Central memory CD8-positive, alpha-beta T cell (primary cell): ENCODE data around the gene GABRR1.

ENCODE experiments used
- ATAC-seq: fragments of 150-1000 bp; cut with Tn5 transposase; replicated peaks from 2 replicates; pipeline ENCODE4 v1.10.0; 2022; ENCODE audit warnings: mild to moderate bottlenecking, moderate FRiP score, moderate number of reproducible peaks; ENCODE audit not compliant: poor library complexity, severe bottlenecking; ENCODE audit errors: extremely low read depth
- DNase-seq, 2 donors: peaks; one replicate each; pipeline ENCODE4 v3.0.0; 2021; ENCODE audit warnings: low spot score in 2 of 2
- H3K27ac Mint-ChIP-seq: one replicate; pipeline ENCODE4 v1.8.0; 2022; ENCODE audit warnings: low read depth, mild to moderate bottlenecking, moderate library complexity, mixed read lengths
- H3K27me3 Mint-ChIP-seq: one replicate; pipeline ENCODE4 v1.8.0; 2022; ENCODE audit warnings: mixed read lengths
- H3K36me3 Mint-ChIP-seq: one replicate; pipeline ENCODE4 v1.8.0; 2022; ENCODE audit warnings: mild to moderate bottlenecking, moderate library complexity, mixed read lengths; ENCODE audit not compliant: insufficient read depth
- H3K4me1 Mint-ChIP-seq: one replicate; pipeline ENCODE4 v1.8.0; 2022; ENCODE audit warnings: mixed read lengths
- H3K4me3 Mint-ChIP-seq: one replicate; pipeline ENCODE4 v1.8.0; 2022; ENCODE audit warnings: mild to moderate bottlenecking, moderate library complexity, mixed read lengths
- H3K9me3 Mint-ChIP-seq: one replicate; pipeline ENCODE4 v1.8.0; 2022; ENCODE audit warnings: mixed read lengths

GABRR1 gene

DNA sequence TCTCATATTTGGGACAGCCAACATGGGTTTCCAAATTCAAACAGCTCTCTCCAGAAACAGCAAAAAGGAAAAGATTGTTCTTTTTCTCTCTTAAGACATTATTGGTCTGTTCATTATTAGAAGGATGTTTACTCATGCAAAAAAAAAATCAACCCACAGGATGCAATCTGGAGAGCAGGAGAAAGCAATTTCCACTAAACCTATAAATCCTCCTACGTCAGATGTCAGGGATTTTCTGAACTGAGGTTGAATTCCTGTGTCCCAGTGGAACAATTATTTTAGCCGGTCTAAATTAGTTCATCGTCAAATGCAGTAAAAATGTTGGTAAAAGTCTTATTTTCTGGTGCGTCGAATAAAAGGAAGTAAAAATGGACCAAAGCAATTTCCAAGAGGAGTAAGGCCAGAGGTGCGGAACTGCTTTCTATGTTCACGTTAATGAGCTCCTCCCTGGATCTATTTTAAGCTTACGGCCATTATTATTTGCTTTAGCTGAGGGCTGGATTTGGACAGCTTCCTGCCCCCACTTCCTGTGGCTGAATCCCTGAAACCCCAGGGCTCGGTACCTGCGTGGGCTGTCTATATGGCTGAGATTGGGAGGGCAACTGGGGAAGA lies at the start of gene GABRR1:
TSS of gene GABRR1 (minus strand) at position 60 of the 612 bp plus-strand sequence. CDS start at position 24, 36 bp downstream.
- H3K27me3 Mint-ChIP-seq: peaks cover 23% of the 10 kb centered on the region
- no peak for ATAC-seq
- H3K9me3 Mint-ChIP-seq: no peaks in the 10 kb centered on the region
- DNase-seq: no peak
- H3K27ac Mint-ChIP-seq: no peak within 1 kb of the TSS
- no peaks in the 10 kb centered on the region for H3K36me3 Mint-ChIP-seq
- H3K4me1 Mint-ChIP-seq: no peaks in the 10 kb centered on the region
- no peak within 1 kb of the TSS for H3K4me3 Mint-ChIP-seq

DNA sequence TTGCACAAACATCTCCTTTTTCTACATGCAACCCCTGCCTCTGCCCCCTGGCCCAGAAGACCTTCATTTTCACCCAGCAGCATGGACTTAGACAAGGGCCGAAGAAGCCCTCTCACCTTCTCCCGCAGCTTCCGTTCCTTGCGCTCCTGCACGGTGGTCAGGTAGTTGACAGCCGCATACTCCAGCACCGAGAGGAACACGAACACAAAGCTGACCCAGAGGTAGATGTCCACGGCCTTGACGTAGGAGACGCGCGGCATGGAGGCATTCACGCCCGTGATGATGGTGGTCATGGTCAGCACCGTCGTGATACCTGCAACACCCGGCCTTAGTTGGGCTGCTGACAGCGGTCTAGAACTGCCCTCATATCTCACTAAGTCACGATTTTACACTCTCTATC lies 47.1 kb upstream of the GABRR1 start:
- H3K27me3 Mint-ChIP-seq: peaks cover 19% of the 10 kb centered on the region
- H3K4me1 Mint-ChIP-seq: no peaks in the 10 kb centered on the region
- no peaks in the 10 kb centered on the region for H3K9me3 Mint-ChIP-seq
- H3K27ac Mint-ChIP-seq: no peak overlapping the region
- H3K36me3 Mint-ChIP-seq: no peaks in the 10 kb centered on the region
- ATAC-seq (no peak), DNase-seq (no peak)
- no peak overlapping the region for H3K4me3 Mint-ChIP-seq

DNA sequence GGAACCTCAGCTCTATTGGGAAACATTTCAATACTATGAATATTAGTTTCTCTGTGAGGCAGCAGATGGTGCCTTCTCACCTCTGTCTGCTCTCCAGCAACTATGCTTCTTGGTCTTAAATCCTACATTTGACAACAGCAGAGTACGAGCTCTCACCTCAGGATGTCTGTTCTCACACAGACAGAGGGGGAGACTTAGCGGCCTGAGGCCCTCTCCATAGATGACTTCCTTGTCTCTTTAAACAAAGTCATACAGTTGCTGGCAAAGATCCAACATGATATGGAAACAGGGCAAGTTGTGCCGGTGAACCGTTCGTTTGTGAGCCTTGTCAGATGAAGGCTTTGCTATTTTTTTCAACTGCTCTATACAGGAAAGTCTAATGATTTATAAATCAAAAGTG lies 43.7 kb upstream of the GABRR1 start:
- Mint-ChIP-seq H3K9me3 (no peaks in the 10 kb centered on the region), H3K27ac (no peak overlapping the region), H3K36me3 (no peaks in the 10 kb centered on the region), H3K27me3 (peaks cover 18% of the 10 kb centered on the region), H3K4me3 (no peak overlapping the region), H3K4me1 (no peaks in the 10 kb centered on the region)
- ATAC-seq: no peak
- no peak for DNase-seq

DNA sequence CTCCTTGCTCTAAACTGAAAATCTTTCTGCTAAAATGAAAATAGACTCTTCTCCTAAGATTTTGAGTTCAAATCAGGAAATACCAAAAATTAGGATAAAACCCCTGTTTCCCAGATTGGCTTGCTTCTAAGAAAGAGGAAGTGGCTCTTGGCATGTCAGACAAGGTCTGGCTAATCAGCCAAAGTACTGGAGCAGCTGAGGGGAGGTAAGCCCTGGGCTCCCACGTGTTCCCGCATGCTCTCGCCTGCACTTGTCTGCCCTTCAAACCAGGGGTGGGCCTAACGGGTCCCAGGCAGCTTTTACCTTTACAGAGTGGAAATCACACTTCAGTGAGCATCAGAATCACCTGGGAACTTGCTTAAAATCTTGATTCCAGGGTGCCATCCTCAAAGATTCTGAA lies 43.2 kb upstream of the GABRR1 start:
- ATAC-seq (no peak), DNase-seq (no peak)
- no peak overlapping the region for H3K27ac Mint-ChIP-seq
- no peaks in the 10 kb centered on the region for H3K36me3 Mint-ChIP-seq
- no peaks in the 10 kb centered on the region for H3K9me3 Mint-ChIP-seq
- H3K4me3 Mint-ChIP-seq: no peak overlapping the region
- peaks cover 13% of the 10 kb centered on the region for H3K27me3 Mint-ChIP-seq
- no peaks in the 10 kb centered on the region for H3K4me1 Mint-ChIP-seq

DNA sequence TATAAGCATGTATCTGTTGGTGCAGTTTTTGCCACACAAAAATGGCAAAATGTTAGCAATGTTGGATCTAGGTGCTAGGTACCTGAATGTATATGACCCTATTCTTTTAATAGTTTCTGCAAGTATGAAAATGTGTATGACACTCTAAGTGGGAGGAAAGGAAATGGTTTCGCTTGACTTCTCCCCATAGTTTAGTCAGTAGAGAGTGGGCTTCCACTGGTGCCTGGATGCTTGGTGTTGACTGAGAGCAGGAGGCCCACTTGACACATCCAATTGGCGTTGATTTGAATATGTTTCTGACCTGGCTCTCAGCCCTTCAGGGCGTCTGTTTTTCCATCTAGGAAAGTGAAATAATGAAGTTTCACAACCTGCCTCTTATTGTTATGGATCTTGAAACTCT lies 41.8 kb upstream of the GABRR1 start:
- Mint-ChIP-seq H3K4me3 (no peak overlapping the region), H3K27me3 (no peaks in the 10 kb centered on the region), H3K4me1 (no peaks in the 10 kb centered on the region), H3K9me3 (no peaks in the 10 kb centered on the region), H3K36me3 (no peaks in the 10 kb centered on the region), H3K27ac (no peak overlapping the region)
- DNase-seq (no peak), ATAC-seq (no peak)

DNA sequence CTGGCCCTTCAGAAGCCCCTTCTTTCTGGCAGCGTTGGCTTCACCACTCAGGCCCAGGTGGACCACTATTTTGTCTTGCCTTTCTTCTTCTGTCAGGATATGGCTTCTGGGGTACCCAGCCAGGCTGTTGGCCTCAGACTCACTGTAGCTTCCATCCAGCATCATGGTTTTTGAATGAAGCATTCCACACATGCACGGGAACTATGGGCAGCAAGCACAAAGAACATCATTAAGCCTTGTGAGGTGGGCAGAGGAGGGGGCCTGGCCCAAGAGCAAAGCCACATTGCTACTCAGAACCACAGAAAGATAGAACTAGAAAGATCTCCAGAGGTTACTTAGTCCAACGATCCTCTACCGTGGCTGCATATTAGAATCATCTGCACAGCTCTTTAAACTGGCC lies 40.6 kb upstream of the GABRR1 start:
- DNase-seq (no peak), ATAC-seq (no peak)
- no peak overlapping the region for H3K4me3 Mint-ChIP-seq
- no peak overlapping the region for H3K27ac Mint-ChIP-seq
- no peaks in the 10 kb centered on the region for H3K9me3 Mint-ChIP-seq
- H3K36me3 Mint-ChIP-seq: peaks cover 1% of the 10 kb centered on the region
- H3K4me1 Mint-ChIP-seq: no peaks in the 10 kb centered on the region
- no peaks in the 10 kb centered on the region for H3K27me3 Mint-ChIP-seq

DNA sequence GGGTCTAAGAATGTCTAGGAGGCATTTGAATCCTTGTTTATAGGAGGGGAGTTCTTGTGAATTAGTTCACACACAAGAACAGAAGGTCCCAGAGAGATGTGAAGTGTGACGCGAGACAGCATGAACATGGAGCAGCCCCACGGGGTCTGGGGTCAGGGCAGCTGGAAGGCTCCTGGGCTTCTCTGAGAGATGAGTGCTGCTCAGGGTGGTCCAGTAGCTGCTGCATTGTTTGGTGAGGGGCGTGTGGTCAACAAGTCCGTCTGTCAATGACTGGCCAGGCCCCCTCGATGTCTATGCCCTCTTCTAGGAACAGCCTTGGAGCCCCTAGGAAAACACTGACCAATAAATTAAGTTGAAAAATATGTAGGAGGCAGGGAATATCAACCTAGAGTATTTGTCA lies 40.2 kb upstream of the GABRR1 start:
- H3K9me3 Mint-ChIP-seq: no peaks in the 10 kb centered on the region
- H3K36me3 Mint-ChIP-seq: peaks cover 1% of the 10 kb centered on the region
- H3K27me3 Mint-ChIP-seq: no peaks in the 10 kb centered on the region
- no peaks in the 10 kb centered on the region for H3K4me1 Mint-ChIP-seq
- DNase-seq (no peak), ATAC-seq (no peak)
- H3K27ac Mint-ChIP-seq: no peak overlapping the region
- H3K4me3 Mint-ChIP-seq: no peak overlapping the region

DNA sequence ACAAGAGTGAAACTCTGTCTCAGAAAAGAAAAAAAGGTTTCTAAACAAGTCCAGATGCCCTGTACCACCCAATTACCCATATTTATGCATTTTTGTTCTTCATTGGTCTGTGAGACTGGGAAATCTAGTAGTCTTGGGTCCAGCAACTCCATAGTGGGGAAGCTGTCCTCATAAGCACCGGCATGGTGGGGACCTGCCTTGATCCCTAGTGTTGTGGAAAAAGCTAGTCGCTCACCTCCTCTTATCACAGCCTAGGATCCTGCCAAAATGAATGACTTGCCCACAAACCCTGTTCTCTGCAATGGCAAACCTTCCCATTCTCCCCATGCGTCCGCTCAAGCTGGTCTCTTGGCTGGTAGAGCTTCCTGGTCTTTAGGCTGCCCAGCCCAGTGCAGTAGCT lies 38.3 kb upstream of the GABRR1 start:
- Mint-ChIP-seq H3K4me3 (no peak overlapping the region), H3K9me3 (no peaks in the 10 kb centered on the region), H3K27me3 (no peaks in the 10 kb centered on the region), H3K36me3 (peaks cover 1% of the 10 kb centered on the region), H3K4me1 (no peaks in the 10 kb centered on the region), H3K27ac (no peak overlapping the region)
- ATAC-seq (no peak), DNase-seq (no peak)

DNA sequence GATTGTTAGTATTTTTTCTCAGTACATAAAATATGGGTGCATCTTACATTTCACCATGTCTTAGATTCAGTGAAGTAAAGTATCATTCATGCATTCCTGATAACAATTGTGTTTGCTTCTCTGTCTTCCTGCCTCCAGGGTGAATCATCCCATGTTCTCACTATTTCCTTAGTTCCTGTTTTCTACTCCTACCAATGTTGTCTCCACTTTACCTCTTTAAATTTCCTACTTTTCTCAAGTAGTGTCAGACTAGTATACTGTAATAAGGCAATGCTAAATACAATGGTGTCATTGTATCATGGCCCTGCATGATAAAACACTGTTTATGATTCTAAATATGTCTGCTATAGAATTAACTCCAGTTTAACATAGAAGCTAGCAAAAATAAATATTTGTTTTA lies 37.4 kb upstream of the GABRR1 start:
- ATAC-seq: no peak
- Mint-ChIP-seq H3K27me3 (peaks cover 5% of the 10 kb centered on the region), H3K4me3 (no peak overlapping the region), H3K9me3 (no peaks in the 10 kb centered on the region), H3K4me1 (no peaks in the 10 kb centered on the region), H3K36me3 (peaks cover 1% of the 10 kb centered on the region), H3K27ac (no peak overlapping the region)
- DNase-seq: no peak

DNA sequence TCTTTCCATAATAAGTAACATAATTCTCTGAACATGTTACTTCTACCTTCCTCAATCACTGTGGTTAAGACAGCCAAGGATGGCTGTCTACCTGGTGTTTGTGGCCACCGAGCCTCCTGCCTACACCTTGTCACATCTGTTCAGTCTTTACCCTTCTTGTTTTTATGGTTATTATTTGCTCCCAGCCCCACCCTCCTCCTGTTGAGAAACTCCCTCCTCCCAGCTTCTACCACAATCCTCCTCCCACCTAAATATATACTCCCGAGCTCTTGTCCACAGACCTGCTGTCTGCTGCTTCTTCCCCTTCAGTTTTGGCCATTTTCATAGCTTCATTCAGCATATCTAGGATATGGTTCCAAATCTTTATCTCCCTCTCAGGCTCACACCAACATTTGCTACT lies 35.7 kb upstream of the GABRR1 start:
- Mint-ChIP-seq H3K4me3 (no peak overlapping the region), H3K27ac (no peak overlapping the region), H3K4me1 (no peaks in the 10 kb centered on the region), H3K36me3 (peaks cover 1% of the 10 kb centered on the region), H3K9me3 (no peaks in the 10 kb centered on the region), H3K27me3 (peaks cover 13% of the 10 kb centered on the region)
- no peak for ATAC-seq
- DNase-seq: no peak

DNA sequence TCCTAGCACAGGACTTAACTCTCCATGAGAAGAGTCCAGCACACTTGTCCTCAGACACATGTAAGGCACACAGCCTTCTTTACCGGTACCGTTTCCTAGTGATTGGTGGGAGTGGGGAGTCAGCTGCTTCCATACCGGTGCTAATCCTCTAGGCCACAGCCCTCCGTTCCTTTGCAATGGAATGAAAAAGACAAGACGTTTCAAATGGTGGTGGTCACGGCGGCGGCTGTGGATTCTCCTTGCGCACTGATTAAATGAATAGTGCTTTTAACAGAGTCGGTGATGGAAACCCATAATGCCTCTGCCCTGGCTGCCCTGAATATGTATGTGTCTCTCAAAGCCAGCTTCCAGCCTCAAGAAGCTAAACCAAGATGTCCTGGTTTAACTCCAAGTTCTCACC lies 34.8 kb upstream of the GABRR1 start:
- ATAC-seq: no peak
- H3K4me1 Mint-ChIP-seq: no peaks in the 10 kb centered on the region
- peaks cover 18% of the 10 kb centered on the region for H3K27me3 Mint-ChIP-seq
- H3K27ac Mint-ChIP-seq: no peak overlapping the region
- no peak for DNase-seq
- no peaks in the 10 kb centered on the region for H3K9me3 Mint-ChIP-seq
- H3K36me3 Mint-ChIP-seq: peaks cover 1% of the 10 kb centered on the region
- no peak overlapping the region for H3K4me3 Mint-ChIP-seq

DNA sequence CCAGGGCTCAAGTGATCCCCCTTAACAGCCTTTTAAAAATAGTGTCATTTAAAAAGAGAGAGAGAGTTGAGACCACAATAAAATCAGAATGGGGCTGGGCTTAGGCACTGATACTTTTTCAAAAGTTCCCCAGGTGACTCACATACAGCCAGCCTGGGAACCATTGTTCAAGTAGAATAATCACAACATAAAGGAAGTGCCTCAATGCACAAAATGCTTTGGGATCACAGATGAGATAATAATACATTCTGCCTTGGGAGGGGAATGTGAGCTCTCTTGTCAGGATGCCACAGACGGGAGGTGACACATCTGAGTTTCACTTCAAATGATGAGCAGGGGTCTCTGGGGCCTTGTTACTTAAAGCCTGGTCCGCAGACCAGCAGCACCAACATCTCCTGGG lies 34.0 kb upstream of the GABRR1 start:
- no peak for DNase-seq
- no peak overlapping the region for H3K4me3 Mint-ChIP-seq
- H3K9me3 Mint-ChIP-seq: no peaks in the 10 kb centered on the region
- H3K36me3 Mint-ChIP-seq: peaks cover 1% of the 10 kb centered on the region
- no peak for ATAC-seq
- H3K27me3 Mint-ChIP-seq: peaks cover 26% of the 10 kb centered on the region
- H3K27ac Mint-ChIP-seq: no peak overlapping the region
- H3K4me1 Mint-ChIP-seq: no peaks in the 10 kb centered on the region

DNA sequence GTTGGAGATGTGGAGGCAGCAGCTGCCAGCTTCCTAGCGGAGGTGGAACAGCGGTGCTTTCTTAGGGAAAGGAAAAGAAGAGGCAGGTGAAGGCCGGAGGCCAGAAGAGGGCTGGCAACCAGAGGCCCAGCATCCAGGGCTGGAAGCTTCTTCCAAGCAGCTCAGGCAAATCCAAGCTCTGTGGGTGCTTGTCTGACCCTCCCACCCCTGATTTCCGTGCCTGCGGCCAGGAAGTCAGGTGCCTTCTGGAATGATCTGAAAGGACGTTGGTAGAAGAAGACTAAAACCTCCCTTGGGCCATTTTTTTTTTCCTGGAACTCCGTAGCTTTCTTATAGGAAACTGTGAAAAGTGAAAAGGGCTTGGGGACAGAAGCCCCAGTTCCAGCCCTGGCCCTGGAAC lies 33.1 kb upstream of the GABRR1 start:
- peaks cover 35% of the 10 kb centered on the region for H3K27me3 Mint-ChIP-seq
- no peaks in the 10 kb centered on the region for H3K9me3 Mint-ChIP-seq
- no peak for ATAC-seq
- H3K4me1 Mint-ChIP-seq: no peaks in the 10 kb centered on the region
- H3K36me3 Mint-ChIP-seq: peaks cover 1% of the 10 kb centered on the region
- no peak overlapping the region for H3K27ac Mint-ChIP-seq
- DNase-seq: no peak
- no peak overlapping the region for H3K4me3 Mint-ChIP-seq
